Activated effector memory CD4-positive, alpha-beta T cell treated with anti-CD3 and anti-CD28 coated beads, Interleukin-2, amount 50 U/mL, for 16 hours (primary cell): ENCODE results near the gene PGAM2.

ENCODE experiments used
- DNase-seq: peaks from one replicate; pipeline ENCODE4 v3.0.0-alpha.2; 2020

The PGAM2 gene

DNA sequence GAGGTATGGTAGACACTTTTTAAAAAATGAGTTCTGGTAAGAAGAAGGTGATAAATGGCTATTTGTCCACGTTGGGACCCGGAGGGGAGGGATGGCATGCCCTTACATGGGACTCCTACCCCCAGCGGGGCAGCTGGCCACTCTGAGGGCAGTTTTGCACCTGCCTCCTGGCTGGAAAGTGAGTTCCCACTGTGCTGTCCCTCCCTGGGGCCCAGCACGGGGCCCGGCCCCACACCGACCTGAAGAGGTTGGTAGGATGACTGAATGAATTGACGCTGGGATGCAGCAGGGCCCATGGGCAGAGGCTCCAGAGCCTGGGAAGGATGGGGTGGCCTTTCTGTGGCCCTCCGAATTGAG, 38.2 kb upstream of the PGAM2 start:
- DNase-seq, result no peak

DNA sequence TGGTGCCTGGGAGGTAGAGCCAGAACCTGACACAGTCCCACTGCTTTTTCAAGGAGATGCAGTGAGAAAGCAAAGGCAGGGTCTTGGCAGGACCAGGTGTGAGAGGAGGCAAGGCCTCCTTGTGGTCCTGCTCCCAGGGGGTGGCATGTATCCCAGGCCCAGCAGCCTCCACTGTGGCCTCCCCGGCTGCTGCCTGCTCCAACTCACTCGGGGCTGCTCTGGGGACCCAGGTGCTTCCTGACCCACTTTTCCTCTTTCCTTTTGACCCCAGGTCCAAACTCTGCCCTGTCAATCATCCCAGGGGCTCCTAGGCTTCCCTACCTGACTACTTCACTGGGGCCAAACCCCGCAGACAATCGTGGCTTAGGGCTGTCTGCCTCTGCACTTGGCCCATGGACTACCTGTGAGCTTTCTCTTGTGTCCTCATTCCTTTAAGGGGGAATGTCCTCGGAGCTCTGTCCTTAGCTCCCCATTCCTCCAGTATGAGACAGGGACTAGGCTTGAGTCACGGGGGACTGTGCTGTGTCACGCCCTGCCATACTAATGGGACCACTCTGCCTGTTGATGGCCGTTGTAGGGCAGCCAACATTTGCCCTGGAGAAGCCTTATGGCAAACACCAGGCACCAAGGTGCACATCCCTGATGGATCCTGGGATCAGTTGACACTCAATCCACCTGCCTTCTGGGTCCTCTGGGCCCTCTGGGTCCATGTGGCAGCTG, 37.6 kb upstream of the PGAM2 start:
- DNase-seq, result no peak

DNA sequence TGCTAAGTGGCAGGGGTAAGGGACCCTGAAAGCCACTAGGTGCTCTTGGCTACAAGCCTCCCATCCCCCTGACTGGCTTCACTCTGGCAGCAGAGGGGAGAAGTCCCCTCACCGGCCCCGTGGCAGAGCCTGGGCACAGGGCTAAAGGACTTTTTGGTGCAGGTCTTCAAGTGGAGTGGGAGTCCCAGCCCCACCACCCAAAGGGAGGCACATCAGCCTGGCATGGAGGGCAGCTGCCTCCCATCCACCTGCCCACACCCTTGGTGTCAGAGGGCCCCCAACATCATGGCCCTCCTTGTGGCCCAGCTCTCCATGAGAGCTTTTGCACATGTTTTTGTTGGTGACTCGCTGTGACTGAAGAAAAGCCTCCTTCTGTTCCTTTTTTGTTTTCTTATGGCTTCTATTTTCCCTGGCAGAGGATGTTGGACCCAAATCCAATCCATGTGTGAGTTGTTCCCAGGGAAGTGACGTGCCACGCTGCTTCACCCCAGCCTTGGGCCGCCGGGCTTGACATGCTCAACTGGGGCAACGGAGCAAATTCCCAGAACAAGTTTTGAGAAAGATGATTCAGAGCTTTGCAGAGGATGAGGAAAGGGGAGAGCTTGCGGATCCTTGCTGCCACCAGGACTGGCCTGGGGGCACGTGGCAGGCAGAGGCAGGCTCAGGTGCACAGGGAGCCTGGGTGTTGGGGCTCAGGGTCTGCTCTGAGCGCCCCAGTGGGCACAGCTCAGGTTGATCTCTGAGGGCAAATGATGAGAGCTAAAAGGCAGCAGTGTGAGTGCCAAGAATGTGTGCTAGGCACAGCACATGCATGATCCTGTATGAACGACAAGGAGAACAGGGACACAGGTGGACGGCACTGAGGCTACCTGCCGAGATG, 36.8 kb upstream of the PGAM2 start:
- no peak for DNase-seq

DNA sequence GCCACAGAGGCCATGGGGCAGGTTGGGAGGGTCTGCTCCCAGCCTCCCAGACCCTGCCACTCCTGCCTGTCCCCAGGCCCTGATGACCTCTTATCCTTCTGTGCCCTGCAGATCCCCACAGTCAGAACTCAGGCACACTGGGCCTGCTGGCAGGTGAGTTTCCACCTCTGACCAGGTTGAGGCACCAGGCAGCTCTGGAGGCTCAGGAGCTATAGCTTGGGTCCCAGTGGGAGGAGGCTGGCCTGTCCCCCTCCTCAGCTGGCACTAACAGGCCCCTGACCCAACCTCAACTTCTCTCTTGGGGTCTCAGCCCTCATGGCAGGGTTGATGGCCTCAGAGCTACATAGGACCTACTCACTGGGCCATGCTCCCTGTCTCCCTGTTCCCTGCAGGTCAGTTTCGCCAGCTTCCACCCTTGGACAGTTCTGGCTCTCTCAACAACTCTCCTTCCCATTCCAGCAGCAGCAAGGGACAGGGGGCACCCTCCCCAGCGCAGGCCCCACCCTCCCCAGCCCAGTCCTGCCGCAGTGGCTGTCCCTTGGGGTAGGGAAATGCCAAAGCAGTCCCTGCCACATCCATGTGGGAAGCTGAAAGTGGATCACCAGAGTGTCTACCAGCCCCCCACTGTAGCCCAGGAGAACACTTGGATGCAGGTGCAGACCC, 36.1 kb upstream of the PGAM2 start:
- DNase-seq, result no peak

DNA sequence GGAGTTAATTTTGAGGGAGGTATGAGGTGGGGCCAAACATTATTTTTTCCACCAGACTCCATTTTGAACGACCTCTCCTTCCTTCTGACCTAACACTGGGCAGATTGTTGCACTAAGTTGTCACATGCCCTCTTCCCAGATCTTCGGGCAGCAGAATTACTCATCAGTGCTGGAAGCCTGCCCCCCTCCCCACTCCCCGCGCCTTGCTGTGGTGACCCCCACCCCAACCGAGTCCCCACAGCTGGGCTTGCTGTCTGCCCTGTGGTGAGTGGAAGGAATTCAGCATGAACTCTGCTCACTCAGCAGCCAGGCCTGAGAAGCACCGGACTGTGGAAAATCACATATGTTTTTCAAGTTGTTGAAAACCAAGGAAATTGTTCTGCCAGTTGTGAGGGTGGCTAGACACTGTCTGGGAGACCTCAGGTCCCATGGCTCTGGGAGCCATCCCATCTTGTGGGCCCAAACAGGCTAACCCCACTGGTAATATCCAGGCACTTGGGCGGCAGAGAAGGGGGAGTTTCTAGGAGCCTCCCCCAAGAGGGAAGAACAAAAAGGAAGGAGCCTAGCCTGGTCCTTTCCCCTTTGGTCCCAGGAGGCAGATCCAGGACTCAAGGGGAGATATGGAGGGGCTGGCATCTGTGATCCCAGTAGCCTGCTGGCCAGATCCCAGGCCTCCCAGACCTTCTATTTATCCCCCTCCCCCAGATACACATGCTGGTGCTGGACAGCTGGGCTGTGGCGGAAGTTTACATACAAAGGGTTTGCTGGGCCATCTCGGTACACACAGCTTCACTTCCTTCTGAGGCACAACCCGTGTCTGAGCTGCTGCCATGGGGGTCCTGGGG, 35.3 kb upstream of the PGAM2 start:
- DNase-seq, result no peak

DNA sequence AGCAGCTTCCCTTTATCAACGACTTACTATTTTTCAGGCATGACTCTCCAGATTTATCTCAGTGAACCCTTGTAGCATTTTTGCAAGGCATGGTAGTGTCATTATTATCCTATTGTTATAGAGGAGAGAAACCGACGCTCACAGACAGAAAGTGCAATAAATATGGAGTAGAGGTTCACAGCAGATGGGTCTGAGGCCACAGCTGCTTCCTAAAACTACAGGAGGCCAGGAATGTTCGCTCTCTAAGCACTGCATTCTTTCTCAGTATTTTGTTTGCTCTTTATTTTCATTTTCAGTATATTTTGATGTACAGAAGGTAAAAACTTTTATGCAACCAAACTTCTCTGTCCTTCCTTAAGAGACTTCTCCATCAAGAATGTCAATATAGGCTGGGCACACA, 34.3 kb upstream of the PGAM2 start:
- no peak for DNase-seq

DNA sequence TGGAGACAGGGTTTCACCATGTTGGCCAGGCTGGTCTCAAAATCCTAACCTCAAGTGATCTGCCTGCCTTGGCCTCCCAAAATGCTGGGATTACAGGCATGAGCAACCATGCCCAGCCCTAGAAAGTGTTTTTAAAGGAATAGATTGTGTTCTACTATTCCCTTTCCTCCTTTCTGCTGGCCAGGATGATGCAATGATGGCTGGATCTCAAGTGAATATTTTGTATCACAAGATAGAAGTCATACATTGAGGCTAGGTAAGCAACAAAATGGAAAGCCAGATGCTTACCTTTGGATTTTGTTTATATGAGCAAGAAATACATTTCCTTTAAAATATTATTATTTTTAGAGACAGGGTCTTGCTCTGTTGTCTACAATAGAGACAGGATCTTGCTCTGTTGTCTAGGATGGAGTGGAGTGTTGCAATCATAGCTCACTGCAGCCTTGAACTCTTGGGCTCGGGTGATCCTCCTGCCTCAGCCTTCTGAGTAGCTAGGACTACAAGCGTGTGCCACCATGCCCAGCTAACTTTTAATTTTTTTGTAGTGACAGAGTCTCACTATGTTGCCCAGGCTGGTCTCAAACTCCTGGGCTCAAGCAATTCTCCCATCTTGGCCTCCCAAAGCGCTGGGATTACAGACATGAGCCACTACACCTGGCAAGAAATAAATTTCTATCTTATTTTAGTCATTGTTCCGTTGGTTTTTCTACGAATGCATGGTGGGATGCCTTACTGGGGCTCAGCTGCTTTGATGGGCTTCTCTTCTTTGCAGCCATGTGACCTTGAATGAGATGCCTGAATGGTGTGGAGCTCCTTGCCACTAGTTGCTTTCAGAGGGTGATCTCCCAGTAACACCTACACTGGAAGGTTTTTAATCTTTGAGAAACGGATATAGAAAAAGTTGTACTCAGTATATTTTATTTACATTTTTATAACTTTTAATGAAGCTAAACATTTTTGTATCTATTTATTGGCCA, 33.0 kb upstream of the PGAM2 start:
- DNase-seq, result no peak

DNA sequence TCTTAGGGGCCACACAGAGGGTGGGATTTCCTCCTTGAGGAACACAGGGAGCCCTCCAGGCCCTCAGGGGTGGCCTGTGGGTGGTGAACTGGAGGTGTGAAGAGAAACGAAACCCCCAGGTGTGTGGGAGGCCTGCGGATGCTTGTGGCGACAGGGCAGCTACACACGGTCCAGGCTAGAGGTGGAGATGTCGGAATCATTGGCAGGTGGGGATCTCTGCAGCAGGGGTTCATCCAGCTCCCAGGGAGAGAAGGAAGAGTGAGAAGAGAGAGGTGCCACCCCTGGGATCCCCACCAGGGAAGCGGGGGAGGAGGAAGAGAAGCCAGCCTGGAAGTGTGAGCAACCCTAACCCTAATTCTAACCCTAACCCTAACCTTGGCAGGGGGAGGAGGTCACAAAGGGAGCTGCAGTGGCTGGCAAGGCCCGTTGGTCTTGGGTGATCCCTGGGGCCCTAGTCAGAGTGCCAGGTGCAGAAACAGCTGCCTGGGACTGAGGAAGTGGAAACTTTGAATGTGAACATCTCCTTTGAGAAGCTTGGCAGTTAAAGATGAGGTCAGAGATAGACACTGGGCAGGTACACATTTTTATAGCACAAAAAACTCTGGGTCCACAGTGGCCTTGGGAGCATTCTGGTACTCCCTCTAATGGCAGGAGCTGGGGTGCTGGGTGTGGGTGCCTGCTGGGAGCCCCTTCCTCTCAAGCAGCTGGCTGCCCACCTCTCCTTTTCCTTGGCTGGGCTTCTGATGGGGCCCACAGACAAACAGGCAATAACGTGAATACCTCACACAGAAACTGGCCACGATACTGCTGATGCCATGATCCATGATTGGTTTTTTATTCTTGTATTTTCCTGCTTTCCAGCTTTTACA, 31.9 kb upstream of the PGAM2 start:
- DNase-seq, result no peak

DNA sequence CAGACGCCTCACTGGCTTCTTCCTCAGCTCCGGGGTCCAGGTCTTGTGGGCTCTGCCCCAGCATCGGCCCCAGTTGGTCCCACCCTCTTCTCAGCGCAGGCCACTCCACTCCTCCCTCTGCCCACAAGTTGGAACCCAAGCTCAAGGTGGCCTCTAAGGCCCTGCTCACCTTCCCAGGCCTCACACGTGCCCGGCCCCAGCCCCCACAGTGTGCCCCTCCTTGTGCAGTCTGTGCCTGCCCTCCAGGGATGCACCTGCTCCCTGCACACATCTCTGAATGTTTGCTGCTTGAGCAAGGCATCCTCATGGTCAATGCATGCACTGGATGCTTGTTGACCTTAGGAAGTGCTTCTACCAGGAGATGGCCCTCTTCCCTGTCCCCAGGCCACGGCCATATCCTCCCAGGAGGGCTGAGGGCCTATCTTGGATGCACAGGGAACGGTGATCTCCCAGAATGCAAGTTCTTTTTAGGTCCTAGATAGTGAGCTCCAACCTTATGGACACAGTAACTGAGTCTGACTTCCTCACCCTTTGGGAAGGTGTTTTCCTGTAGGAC, 31.0 kb upstream of the PGAM2 start:
- no peak for DNase-seq

DNA sequence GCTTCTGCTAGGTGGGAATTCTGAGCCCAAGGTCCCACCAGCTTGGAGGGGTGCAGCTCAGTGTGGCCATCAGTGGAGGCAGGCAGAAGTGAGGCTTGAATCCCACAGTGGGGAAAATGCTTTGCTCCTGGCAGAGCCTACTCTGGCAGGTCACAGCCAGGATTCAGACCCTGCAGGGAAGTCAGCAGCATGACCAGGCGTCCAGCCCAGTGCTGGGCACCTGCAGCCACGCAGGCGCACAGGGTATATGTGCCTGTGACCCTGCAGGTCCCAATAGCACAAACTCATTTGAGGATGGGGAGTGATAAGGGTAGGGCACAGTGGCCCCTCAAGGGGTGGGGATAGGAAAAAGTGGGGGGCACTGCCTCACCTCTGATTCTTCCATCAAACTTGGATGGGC, 30.4 kb upstream of the PGAM2 start:
- no peak for DNase-seq

DNA sequence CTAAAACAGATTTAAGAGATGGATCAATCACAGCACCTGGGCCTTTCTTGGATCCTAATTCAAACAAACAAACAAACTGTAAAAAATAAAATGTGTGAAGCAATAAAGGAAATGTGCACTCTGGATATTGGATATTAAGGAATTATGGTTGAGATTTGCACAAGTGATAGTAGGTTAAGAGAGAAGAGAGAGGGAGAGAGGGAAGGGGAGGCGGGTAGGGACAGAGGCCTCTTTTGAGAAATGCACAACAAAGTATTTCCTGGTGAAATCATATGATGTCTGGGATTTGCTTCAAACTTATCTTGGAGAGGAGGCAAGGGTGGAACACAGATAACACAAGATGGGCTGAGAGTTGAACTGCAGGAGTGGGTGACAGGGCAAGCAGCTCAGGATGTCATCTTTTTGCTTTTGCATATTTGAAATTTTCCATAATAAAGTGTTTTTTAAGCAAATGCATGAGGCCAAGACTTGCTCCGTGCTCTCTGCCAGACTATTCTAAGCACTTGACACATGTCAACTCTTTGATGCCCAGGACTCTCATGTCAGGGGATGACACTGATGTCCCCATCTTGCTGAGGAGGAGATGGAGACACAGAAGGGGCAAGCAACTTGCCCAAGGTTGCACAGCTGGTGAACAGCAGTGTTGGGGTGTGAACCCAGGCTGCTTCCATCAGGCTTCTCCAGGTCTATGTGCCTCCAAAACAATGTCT, 29.7 kb upstream of the PGAM2 start:
- no peak for DNase-seq

DNA sequence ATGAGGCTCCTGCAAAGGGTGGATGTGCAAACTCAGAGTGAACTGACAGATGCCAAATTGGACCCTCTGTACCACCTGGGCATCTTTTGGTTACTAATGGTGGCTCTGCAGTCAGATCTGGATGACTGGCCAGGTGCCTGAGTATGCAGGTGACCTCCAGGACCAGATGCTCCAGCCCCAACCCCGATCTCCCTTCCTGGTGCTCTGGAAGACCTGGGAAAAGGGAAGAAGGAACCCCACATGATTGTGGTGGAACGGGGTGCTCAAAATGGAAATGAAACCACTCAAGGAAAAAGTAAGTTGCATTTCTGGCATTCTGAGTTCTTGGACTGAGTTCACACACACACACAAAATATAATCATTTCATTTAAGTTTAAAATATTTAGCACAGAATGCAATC, 29.0 kb upstream of the PGAM2 start:
- no peak for DNase-seq

DNA sequence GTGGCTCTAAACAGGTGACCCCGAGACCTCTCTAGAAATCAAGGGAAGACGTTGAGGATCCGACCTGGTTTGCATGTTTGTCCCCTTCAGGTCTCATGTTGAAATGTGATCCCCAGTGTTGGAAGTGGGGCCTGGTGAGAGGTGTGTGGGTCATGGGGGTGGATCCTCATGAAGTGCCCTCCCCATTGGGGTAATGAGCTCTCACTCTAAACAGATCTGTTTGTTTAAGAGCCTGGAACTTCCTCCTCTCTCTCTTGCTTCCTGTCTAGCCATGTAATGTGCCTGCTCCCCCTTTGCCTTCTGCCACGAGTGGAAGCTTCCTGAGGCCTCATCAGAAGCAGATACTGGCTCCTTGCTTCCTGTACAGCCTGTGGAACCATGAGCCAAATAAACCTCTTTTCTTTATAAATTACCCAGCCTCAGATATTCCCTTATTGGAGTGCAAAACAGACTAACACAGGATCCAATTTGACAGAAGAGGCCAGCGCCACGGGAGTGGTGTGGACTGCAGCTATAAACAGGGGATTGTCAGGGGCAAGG, 27.8 kb upstream of the PGAM2 start:
- DNase-seq, result no peak

DNA sequence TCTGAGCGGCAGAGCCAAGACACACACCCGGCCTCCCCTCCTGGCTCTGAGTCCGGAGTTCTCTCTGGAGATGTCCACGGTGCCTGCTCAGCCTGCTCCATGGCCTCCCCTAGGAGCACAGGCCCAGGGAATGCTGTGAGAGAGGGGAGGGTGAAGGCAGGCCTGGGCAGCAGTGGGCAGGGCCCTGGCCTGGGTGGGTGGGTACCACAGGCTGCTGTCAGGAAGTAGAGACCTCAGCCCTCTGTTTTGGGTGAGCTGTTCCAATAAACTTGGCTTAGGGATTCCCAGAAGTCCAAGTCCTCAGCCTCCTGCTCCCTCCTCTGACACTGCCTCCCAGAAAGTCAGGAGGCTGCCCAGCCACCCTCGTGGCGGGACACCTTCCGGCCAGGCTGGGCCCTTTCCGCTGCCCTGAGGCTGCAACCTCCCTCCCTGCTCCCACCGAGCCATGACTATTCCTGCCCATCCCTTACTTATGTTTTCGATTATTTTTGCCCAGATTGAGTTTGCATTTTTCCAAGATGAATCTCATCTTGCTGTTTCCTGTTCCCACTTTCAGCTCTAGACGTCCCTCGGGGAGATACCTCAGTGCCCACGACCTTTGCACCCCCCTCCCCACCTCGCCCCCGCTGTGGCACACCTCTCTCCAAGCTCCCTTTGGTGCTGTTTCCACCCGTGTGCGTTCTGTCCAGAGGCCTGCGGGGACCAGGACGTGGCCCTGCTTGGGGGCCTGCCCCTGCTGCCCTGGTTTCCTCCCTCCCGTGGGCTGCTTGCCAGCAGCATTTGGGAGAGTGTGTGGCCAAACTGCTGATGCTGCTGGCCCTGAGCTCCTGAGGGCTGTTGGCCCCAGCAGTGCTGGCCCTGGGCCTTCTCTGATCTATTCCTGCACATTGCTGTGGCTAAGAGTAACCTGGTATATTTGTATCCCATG, 22.8 kb upstream of the PGAM2 start:
- DNase-seq, result no peak

DNA sequence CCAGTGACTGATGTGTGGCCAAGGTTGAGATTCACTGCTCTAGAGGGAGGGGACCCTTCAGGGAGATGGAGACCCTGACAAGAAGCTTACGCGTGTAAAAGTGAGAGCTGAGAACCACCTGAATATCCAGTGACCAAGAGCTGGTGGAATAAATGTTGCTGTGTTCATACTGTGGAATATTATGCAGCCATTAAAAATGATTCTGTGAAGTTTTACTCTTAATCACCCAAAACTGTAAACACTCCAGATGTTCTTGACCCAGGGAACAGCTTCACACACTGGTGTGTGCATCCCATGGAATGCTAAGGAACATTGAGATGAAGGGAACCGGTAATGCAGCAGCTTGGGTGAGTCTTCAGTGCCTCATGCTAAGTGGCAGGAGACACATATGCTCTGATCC, 21.3 kb upstream of the PGAM2 start:
- no peak for DNase-seq

DNA sequence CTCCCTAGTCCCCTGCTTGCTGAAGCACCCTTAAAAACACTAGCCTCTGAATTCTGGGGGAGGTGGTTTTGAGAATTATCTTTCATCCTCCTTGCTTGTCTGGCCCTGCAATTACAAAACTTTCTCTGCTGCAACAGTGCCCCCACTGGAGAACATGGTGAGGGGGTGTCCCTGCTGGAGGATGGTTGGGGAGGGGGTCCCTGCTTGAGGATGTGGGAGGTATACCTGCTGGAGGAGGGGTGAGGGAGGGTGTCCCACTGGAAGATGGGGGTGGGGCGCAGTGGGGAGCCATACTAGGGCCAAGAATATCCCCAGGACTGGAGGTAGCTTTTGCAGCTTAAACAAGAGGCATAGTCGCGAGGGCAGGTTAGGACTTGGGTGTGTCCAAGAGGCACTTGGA, 20.2 kb upstream of the PGAM2 start:
- no peak for DNase-seq

DNA sequence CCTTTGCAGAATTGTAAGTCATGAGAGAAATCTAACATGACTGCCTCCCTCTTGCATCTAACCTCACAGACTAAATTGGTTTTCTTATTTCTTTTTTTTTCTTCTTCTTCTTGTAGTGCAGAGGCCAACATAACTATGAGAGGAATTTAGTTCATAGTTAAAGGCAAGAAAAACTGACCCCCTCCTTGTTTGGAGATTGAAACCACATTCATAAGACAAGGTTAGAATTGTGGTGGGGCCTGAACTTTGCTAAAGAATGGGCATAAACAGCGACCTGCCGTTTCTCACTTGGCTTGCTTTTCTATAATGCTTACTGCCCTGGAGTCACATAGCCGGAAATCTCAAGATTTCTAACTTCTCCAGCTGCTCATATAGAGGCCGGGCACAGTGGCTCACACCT, 19.3 kb upstream of the PGAM2 start:
- DNase-seq, result no peak

DNA sequence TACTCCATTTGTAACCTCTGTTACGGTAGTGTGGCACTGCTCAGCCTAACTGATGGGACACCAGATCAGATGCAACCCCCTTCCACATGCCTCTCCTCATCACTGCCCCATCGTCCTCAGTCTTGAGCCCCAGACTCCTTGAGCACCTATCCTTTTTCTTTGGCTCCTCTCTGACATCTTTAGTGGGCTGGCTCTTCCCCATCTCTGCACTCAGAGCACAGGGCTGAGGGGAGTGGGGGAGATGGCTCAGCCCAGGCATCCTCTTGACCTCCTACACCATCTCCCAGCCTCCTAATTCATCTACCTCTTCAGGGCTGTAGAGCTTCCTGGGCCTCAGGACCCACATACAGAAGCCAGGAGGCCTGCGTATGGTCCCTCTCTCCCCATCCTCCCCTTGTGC, 18.4 kb upstream of the PGAM2 start:
- DNase-seq, result no peak
